Brain microvascular endothelial cell (primary cell): ENCODE results near the gene OLA1.

Source experiments
- DNase-seq: peaks from one replicate; pipeline ENCODE4 v3.0.0-alpha.2; 2020
- H3K27ac ChIP-seq: fragments of 250-450 bp; sonication (Bioruptor Pico); 2 replicates; pipeline ENCODE4 v1.5.1; 2020; ENCODE audit warnings: mild to moderate bottlenecking, moderate library complexity
- H3K27me3 ChIP-seq: fragments of 250-450 bp; sonication (Bioruptor Pico); replicated peaks from 2 replicates; pipeline ENCODE4 v1.5.1; 2020; ENCODE audit warnings: mild to moderate bottlenecking
- H3K36me3 ChIP-seq: fragments of 250-450 bp; sonication (Bioruptor Pico); replicated peaks from 2 replicates; pipeline ENCODE4 v1.5.1; 2020; ENCODE audit warnings: mild to moderate bottlenecking
- H3K4me3 ChIP-seq: 2 replicates; pipeline ENCODE4 v1.5.1; 2011; ENCODE audit warnings: low read depth, mild to moderate bottlenecking, control low read depth, low read length, moderate library complexity
- in situ Hi-C: cut with HindIII; loops from 2 replicates; pipeline ENCODE4 v1.10.0; 2017; ENCODE audit warnings: low sequenced_read_pairs, low pct_ligation_motif_present
- TF ChIP-seq, protein P1 (sequence below): IDR thresholded peaks from 2 replicates; pipeline ENCODE4 v1.5.1; 2011; ENCODE audit warnings: low read depth, mild to moderate bottlenecking, moderate library complexity, low read length, control low read depth, inconsistent platforms; ENCODE audit errors: missing control alignments

Gene OLA1

DNA sequence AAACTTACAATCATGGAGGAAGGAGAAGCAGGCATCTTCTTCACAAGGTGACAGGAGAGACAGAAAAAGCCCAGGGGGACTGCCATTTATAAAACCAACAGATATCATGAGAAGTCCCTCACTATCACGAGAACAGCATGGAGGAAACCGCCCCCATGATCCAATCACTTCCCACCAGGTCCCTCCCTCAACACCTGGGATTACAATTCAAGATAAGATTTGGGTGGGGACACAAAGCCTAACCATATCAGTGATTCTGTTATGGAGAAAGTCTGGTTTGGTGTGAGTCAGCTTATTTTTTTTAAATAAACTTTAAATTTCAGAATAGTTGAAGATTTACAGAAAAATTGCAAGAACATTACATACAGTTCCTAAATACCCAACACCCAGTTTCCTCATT is 198.4 kb downstream of the OLA1 start:
- Histone ChIP-seq H3K27ac (no peak overlapping the region), H3K4me3 (no peak overlapping the region), H3K36me3 (no peaks in the 10 kb centered on the region), H3K27me3 (no peaks in the 10 kb centered on the region)
- in situ Hi-C loops = no loop called here
- TF ChIP-seq, protein P1, sequence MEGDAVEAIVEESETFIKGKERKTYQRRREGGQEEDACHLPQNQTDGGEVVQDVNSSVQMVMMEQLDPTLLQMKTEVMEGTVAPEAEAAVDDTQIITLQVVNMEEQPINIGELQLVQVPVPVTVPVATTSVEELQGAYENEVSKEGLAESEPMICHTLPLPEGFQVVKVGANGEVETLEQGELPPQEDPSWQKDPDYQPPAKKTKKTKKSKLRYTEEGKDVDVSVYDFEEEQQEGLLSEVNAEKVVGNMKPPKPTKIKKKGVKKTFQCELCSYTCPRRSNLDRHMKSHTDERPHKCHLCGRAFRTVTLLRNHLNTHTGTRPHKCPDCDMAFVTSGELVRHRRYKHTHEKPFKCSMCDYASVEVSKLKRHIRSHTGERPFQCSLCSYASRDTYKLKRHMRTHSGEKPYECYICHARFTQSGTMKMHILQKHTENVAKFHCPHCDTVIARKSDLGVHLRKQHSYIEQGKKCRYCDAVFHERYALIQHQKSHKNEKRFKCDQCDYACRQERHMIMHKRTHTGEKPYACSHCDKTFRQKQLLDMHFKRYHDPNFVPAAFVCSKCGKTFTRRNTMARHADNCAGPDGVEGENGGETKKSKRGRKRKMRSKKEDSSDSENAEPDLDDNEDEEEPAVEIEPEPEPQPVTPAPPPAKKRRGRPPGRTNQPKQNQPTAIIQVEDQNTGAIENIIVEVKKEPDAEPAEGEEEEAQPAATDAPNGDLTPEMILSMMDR = no peak
- no peak for DNase-seq

- Histone ChIP-seq H3K27me3 (no peaks in the 10 kb centered on the region), H3K4me3 (no peak overlapping the region), H3K36me3 (no peaks in the 10 kb centered on the region), H3K27ac (no peak overlapping the region)
- in situ Hi-C loops = no loop called here
- TF ChIP-seq, protein P1 = peak; percentile 14
- no peak for DNase-seq
These were observed 200.1 kb downstream of the OLA1 start for GRCh38 chr2:174048243-174048642.

DNA sequence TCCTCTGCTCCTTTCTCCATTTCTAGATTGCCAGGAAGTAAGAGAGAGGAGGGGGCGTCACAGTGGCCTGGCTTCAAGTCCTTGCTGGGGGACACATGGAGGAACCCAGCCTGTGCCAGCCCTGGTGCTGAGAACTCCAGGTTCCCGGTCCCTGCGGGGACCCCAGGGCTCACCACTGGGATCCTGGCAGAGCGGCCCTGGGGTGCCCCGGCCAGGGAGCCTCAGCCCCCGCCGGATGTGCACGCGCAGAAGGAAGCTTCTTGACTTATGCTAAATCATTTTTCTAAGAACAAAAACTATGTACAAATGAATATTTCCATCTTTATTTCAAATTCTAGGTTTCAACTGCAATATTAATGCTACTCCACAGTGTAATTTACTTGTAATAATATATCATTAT is 200.6 kb downstream of the OLA1 start:
- no peak for DNase-seq
- Histone ChIP-seq H3K4me3 (no peak overlapping the region), H3K27me3 (no peaks in the 10 kb centered on the region), H3K36me3 (no peaks in the 10 kb centered on the region), H3K27ac (no peak overlapping the region)
- in situ Hi-C loops = no loop called here
- TF ChIP-seq, protein P1 = no peak

- no peak for DNase-seq
- no peak overlapping the region for H3K4me3 ChIP-seq
- in situ Hi-C loops = no loop called here
- TF ChIP-seq, protein P1 = no peak
- H3K27me3 ChIP-seq = no peaks in the 10 kb centered on the region
- H3K27ac ChIP-seq = no peak overlapping the region
- no peaks in the 10 kb centered on the region for H3K36me3 ChIP-seq
These were observed 202.2 kb downstream of the OLA1 start for GRCh38 chr2:174046172-174046571.

GRCh38 chr2:174044556-174044955 is 203.8 kb downstream of the OLA1 start:
- Histone ChIP-seq H3K36me3 (no peaks in the 10 kb centered on the region), H3K27ac (no peak overlapping the region), H3K27me3 (no peaks in the 10 kb centered on the region), H3K4me3 (no peak overlapping the region)
- TF ChIP-seq, protein P1 = peak; percentile 10
- DNase-seq = no peak
- in situ Hi-C loops = no loop called here

DNA sequence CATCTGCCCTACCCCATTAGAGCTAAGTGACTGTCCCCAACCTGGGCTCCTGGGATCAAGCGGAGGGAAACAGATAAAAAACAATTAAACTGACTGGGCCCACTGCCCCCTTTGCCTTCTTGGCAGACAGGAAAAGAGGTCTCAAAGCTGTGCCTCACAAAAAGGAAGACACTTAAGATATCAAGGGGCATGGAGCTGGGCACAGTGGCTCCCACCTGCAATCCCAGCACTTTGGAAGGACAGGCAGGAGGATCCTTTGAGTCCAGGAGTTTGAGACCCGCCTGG is 208.0 kb downstream of the OLA1 start:
- in situ Hi-C loops = no loop called here

More for the DNA sequence above, 208.0 kb downstream of the OLA1 start:
- H3K27ac ChIP-seq = no peak overlapping the region
- TF ChIP-seq, protein P1 = no peak
- no peak overlapping the region for H3K4me3 ChIP-seq
- DNase-seq = no peak
- no peaks in the 10 kb centered on the region for H3K36me3 ChIP-seq
- no peaks in the 10 kb centered on the region for H3K27me3 ChIP-seq
